ENCODE data around the gene NTN1. TPM values are rescaled to one million over a fixed set of nuclear protein-coding genes. Genes with fewer than 3 reads are reported as not detected.

The NTN1 gene
- total and polyA plus RNA-seq, 2 experiments from 2014 or later: 0.42 to 2.1 TPM

DNA sequence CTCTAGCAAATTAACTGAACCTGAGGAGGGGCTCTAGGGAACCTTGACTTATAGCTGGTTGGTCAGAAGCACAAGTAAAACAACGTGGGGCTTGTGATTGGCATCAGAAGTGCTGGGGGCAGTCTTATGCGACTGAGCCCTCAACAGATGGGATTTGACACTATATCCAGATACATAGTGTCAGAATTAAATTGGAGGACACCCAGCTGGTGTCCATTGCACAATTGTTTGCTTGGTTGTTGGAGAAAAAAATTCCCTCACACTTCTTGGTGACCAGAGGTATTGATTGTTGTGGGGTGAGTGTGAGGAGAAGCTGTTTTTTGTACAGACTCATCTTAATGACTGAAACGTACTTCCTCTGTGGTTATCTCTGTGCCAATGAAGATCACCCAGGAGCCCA lies 59.7 kb downstream of the NTN1 start:
- Histone ChIP-seq H4K20me1 (ENCODE audit: insufficient read depth, poor library complexity, severe bottlenecking) (no peaks in the 10 kb centered on the region), H3K9me2 (replicated peaks; ENCODE audit: insufficient read depth) (no peaks in the 10 kb centered on the region), H3K36me3 (replicated peaks; ENCODE audit: insufficient read depth, low read depth) (no peaks in the 10 kb centered on the region), H2AFZ (no peak overlapping the region), H3K27ac (no peak overlapping the region), H3K4me3 (no peak overlapping the region), H3K79me2 (no peaks in the 10 kb centered on the region), H3K4me1 (ENCODE audit: insufficient read depth) (no peaks in the 10 kb centered on the region), H3K27me3 (peaks cover 9% of the 10 kb centered on the region), H3K9me3 (ENCODE audit: low read depth) (no peaks in the 10 kb centered on the region), H3K4me2 (no peak overlapping the region)
- DNase-seq (ENCODE audit: low spot score): no peak
- TF ChIP-seq EZH2 (IDR thresholded peaks at IDR 0.05; ENCODE audit: borderline replicate concordance): no peak
- no peak for TF ChIP-seq EZH2phosphoT487 (IDR thresholded peaks at IDR 0.05; ENCODE audit: low read depth, severe bottlenecking, unreplicated experiment)
- TF ChIP-seq, protein P1, sequence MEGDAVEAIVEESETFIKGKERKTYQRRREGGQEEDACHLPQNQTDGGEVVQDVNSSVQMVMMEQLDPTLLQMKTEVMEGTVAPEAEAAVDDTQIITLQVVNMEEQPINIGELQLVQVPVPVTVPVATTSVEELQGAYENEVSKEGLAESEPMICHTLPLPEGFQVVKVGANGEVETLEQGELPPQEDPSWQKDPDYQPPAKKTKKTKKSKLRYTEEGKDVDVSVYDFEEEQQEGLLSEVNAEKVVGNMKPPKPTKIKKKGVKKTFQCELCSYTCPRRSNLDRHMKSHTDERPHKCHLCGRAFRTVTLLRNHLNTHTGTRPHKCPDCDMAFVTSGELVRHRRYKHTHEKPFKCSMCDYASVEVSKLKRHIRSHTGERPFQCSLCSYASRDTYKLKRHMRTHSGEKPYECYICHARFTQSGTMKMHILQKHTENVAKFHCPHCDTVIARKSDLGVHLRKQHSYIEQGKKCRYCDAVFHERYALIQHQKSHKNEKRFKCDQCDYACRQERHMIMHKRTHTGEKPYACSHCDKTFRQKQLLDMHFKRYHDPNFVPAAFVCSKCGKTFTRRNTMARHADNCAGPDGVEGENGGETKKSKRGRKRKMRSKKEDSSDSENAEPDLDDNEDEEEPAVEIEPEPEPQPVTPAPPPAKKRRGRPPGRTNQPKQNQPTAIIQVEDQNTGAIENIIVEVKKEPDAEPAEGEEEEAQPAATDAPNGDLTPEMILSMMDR (IDR thresholded peaks at IDR 0.05; ENCODE audit: poor library complexity): no peak
- WGBS (ENCODE audit: low lambda C conversion rate, missing lambda C conversion rate): 42% methylated on average over 3 of the region's 3 CpGs

DNA sequence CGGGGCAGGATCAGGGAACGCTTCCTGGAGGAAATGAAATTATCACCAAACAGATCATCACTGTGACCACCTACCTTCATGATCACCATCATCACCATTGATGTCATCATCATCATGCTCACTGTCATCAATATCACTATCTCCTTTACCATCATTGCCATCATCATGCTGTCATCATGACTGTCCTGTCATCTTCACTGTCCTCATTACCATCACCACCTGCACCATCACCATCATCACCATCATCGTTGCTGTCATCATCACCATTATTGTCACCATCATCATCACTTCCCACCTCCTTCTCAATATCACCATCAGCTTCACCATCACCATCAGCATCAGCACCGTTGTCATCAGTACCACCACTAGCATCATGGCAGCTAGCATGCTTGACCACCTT lies 65.3 kb downstream of the NTN1 start:
- H3K9me2 ChIP-seq (replicated peaks; ENCODE audit: insufficient read depth): no peaks in the 10 kb centered on the region
- H2AFZ ChIP-seq: no peak overlapping the region
- H3K4me3 ChIP-seq: no peak overlapping the region
- no peaks in the 10 kb centered on the region for H3K4me1 ChIP-seq (ENCODE audit: insufficient read depth)
- DNase-seq (ENCODE audit: low spot score): no peak
- H3K79me2 ChIP-seq: no peaks in the 10 kb centered on the region
- H3K36me3 ChIP-seq (replicated peaks; ENCODE audit: insufficient read depth, low read depth): no peaks in the 10 kb centered on the region
- H3K27ac ChIP-seq: no peak overlapping the region
- no peak overlapping the region for H3K4me2 ChIP-seq
- peaks cover 9% of the 10 kb centered on the region for H3K27me3 ChIP-seq
- no peak for TF ChIP-seq EZH2 (IDR thresholded peaks at IDR 0.05; ENCODE audit: borderline replicate concordance)
- no peak for TF ChIP-seq EZH2phosphoT487 (IDR thresholded peaks at IDR 0.05; ENCODE audit: low read depth, severe bottlenecking, unreplicated experiment)
- TF ChIP-seq, protein P1 (IDR thresholded peaks at IDR 0.05; ENCODE audit: poor library complexity): no peak
- 95% methylated on average over 4 of the region's 4 CpGs for WGBS (ENCODE audit: low lambda C conversion rate, missing lambda C conversion rate)
- no peaks in the 10 kb centered on the region for H3K9me3 ChIP-seq (ENCODE audit: low read depth)
- H4K20me1 ChIP-seq (ENCODE audit: insufficient read depth, poor library complexity, severe bottlenecking): no peaks in the 10 kb centered on the region

DNA sequence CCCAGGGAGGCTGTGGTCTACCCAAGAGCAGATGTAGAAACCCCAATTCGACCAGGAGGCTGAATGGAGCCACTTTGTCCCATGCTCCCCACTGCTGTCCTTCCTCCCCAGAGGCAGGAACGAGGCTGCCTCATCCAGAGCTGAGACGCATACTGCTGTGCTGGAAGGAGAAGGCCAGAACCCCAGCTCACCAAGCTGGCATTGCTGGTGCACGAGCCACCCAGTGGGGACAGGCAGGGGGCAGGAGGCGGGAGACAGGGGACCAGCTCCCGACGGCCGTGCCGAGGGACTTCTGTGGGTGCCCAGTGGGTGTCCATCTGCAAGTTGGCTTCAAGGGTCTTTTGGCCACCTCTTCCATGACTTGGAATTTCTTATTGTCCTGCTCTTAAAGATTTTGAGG lies 66.6 kb downstream of the NTN1 start:
- Histone ChIP-seq H3K27me3 (peaks cover 9% of the 10 kb centered on the region), H3K4me3 (no peak overlapping the region), H2AFZ (no peak overlapping the region), H4K20me1 (ENCODE audit: insufficient read depth, poor library complexity, severe bottlenecking) (no peaks in the 10 kb centered on the region), H3K79me2 (no peaks in the 10 kb centered on the region), H3K27ac (no peak overlapping the region), H3K9me2 (replicated peaks; ENCODE audit: insufficient read depth) (no peaks in the 10 kb centered on the region), H3K36me3 (replicated peaks; ENCODE audit: insufficient read depth, low read depth) (no peaks in the 10 kb centered on the region), H3K9me3 (ENCODE audit: low read depth) (no peaks in the 10 kb centered on the region), H3K4me2 (no peak overlapping the region), H3K4me1 (ENCODE audit: insufficient read depth) (no peaks in the 10 kb centered on the region)
- 92% methylated on average over 9 of the region's 9 CpGs for WGBS (ENCODE audit: low lambda C conversion rate, missing lambda C conversion rate)
- DNase-seq (ENCODE audit: low spot score): no peak
- TF ChIP-seq, protein P1 (IDR thresholded peaks at IDR 0.05; ENCODE audit: poor library complexity): no peak
- TF ChIP-seq EZH2 (IDR thresholded peaks at IDR 0.05; ENCODE audit: borderline replicate concordance): no peak
- no peak for TF ChIP-seq EZH2phosphoT487 (IDR thresholded peaks at IDR 0.05; ENCODE audit: low read depth, severe bottlenecking, unreplicated experiment)

DNA sequence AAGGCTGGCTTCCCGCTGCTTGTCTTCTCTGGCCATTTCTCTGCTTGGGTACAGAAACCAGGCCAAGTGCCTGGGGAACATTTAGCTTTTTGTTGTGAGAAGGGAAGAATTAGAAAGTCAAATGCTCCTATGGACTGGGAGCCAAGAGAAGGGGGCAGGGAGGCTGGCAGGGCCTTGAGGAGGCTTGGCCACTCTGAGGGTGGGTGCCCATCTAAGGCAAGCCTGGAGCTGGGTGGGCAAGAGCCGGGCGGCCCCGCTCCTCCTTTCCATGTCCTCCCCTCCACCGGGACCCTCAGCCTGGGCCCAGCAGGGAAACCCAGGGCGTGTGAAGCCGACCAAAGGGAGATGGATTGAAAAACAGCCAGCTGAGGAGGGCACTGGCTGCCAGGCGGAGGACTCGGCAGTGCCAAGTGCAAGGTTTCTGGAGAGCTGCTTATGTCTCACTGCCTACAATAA lies 69.4 kb downstream of the NTN1 start:
- Histone ChIP-seq H3K79me2 (no peaks in the 10 kb centered on the region), H3K27me3 (peaks cover 9% of the 10 kb centered on the region), H2AFZ (no peak overlapping the region), H3K9me3 (ENCODE audit: low read depth) (no peaks in the 10 kb centered on the region), H3K9me2 (replicated peaks; ENCODE audit: insufficient read depth) (no peaks in the 10 kb centered on the region), H3K27ac (no peak overlapping the region), H3K36me3 (replicated peaks; ENCODE audit: insufficient read depth, low read depth) (no peaks in the 10 kb centered on the region), H4K20me1 (ENCODE audit: insufficient read depth, poor library complexity, severe bottlenecking) (no peaks in the 10 kb centered on the region), H3K4me2 (no peak overlapping the region), H3K4me1 (ENCODE audit: insufficient read depth) (no peaks in the 10 kb centered on the region), H3K4me3 (no peak overlapping the region)
- TF ChIP-seq, protein P1 (IDR thresholded peaks at IDR 0.05; ENCODE audit: poor library complexity): no peak
- no peak for TF ChIP-seq EZH2 (IDR thresholded peaks at IDR 0.05; ENCODE audit: borderline replicate concordance)
- no peak for TF ChIP-seq EZH2phosphoT487 (IDR thresholded peaks at IDR 0.05; ENCODE audit: low read depth, severe bottlenecking, unreplicated experiment)
- DNase-seq (ENCODE audit: low spot score): no peak
- WGBS (ENCODE audit: low lambda C conversion rate, missing lambda C conversion rate): 90% methylated on average over 8 of the region's 9 CpGs

Data from hepatocyte (in vitro differentiated cells).